Measurements from ENCODE around the gene CYP27A1.

The CYP27A1 gene

GRCh38 chr2:218773881-218774280, 8.1 kb upstream of the CYP27A1 start:
- no peak for DNase-seq (ENCODE audit: low read depth)

DNA sequence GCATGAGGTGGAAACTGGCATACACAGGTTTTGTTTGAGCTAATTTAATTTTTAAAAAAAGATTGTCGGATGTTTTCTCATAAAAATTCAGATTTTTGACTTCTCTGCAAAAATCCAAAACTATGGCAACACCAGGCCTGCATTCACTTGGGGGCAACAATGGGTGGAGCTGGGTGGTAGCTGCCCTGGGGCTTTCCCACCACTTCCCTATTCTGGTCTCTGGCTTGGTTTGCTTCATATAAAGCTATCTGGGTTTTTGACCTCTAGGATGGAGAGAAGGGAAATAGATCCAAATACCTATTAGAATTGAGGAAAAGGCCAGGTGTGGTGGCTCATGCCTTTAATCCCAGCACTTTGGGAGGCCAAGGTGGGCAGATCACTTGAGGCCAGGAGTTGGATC, 5.5 kb upstream of the CYP27A1 start:
- no peak for DNase-seq (ENCODE audit: low read depth)

- no peak for DNase-seq (ENCODE audit: low read depth)
Measured at GRCh38 chr2:218777276-218777990, 4.5 kb upstream of the CYP27A1 start.

DNA sequence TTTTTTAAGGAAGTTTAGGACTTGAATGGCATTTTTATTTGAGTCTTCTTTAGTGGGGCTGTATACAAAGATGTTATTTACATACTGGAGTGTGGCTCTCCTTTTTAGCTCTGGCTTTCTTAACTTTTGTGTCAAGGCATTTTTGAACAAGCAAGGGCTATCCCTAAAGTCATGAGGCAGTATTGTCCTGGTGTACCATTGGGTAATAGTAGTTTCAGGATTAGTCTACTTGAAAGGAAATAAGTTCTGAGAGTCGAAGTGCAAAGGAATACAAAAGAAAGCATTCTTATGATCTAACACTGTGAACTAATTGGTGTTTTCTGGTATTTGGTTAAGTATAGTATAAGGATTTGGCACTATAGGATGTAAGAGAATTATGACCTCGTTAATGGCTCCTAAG, 1.9 kb upstream of the CYP27A1 start:
- no peak for DNase-seq (ENCODE audit: low read depth)

GRCh38 chr2:218780851-218781690, 876 bp upstream of the CYP27A1 start:
- DNase-seq (ENCODE audit: low read depth): no peak

DNA sequence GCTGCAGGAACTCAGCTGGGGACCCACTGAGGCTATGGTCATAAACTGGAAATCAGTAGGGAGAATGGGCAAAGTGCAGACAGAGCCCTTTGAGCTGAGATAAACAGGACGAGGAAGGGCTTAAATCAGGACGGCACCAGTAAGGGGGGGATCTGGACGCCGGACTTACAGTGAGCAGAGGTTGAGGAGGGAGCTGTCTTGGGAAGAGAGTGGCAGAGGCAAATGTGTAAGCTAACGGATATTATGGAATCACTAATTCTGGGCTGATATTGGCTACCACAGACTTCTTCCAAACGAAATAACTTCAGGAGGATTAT, 539 bp downstream of the CYP27A1 start:
- no peak for DNase-seq (ENCODE audit: low read depth)

- no peak for DNase-seq (ENCODE audit: low read depth)
Measured at GRCh38 chr2:218783688-218784087, 1.7 kb downstream of the CYP27A1 start.

DNA sequence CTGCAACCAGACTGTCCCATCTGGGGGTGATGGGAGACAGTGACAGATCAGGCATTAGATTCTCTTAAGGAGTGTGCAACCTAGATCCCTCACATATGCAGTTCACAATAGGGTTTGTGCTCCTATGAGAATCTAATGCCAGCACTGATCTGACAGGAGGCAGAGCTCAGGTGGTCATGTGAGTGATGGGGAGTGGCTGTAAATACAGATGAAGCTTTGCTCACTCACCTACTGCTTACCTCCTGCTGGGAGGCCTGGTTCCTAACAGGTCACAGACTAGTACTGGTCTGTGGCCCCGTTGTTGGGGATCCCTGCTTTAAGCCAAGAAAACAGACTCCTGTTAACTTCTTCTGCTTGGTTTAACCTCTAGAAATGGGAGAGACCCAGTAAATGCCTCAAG, 3.2 kb downstream of the CYP27A1 start:
- no peak for DNase-seq (ENCODE audit: low read depth)

- no peak for DNase-seq (ENCODE audit: low read depth)
Measured at GRCh38 chr2:218786133-218786532, 4.2 kb downstream of the CYP27A1 start.

DNA sequence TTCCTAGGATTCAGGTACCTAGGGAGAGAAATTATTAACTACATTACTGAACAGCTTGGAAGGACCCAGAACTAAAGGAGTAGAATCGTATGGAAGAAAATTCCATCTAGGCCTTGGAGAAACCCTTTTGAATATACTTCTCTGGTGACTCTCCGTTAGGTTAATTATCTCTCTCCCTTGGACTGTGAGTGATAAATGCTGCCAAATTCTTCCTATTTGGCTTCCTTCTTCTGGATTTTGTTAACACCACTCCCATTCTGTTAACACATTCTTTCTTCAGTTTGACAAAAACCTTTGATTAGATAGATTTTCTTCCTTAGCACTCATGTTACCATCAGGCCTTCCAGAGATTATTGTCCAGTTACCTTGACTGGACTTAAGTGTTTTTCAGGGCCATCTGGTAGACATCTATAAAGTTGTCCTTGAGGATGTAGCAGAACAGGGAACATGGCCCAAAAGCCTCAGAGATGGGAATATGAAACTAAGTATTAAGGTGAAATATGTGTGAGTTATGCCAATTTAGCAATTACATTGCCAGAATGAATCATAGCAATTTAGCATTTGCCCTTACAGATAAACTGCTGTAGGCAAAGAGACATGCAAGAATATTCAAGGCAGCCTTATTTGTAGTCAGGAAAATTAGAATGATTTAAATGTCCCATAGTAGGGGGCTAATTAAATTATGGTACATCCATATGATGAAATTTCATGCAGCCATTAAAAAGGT, 6.7 kb downstream of the CYP27A1 start:
- no peak for DNase-seq (ENCODE audit: low read depth)

DNA sequence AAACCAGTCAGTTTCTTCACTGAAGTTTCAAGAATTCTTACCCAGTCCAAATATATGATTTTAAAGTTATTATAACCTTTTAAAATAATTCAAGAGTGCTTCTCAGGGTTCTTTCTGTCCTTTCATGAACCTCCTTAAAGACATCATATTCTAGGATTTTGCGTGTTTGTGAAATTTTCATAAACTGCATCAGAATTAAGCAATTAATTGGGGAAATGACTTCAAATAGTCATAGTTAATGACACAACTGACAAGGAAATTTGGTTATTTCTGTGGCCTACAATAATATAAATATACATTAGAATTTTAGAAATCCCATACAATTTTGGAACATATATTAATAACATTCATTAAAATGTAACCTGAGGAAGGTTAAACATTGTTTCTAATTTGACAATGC, 10.5 kb downstream of the CYP27A1 start:
- DNase-seq (ENCODE audit: low read depth): no peak

DNA sequence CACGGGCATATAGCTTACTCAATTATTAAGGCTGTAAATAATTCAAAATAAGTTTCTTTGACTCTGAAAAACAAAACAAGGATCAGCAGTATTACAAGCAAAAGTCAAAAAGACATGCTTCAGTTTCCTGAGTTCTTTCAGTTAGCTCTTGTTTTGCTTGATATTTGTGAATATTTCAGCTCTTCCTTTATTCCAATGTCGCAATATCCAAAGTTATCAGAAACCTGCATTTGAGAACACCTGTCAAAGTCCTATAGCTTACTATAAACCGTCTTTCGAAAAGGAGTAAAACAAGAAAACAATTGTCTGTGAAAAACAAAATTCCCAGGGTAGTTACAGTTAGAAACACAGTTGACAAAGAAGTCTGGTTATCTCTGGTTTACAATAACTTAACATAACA, 14.7 kb downstream of the CYP27A1 start:
- DNase-seq (ENCODE audit: low read depth): no peak

DNA sequence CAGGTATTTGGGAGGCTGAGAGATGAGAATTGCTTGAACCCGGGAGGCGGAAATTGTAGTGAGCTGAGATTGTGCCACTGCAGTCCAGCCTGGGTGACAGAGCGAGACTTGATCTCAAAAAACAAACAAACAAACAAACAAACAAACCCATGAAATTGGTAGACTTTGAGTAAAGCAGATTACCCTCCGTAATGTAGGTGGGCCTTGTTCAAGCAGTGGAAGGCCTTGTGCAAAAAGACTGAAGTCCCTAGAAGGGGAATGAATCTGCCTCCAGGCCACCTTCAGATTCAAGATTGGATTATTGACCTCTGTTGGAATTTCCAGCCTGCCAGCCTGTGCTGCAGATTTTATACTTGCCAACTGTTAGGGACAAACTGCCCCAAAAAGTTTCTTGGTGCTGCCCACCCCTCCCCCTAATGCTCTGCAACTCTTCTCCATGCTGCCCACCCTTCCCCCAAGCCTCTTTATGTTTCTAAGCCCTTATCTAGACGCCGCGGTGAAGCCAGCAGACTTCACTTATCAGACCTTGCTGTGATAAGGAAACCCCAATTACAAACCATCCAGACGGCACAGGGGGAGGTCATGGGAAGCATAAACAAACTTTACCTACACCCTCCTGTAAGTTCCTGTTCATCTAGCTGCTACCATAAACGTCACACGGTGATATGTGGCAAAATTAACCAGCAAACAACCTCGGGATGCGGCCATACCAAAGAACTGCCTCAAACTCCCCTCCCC, 17.0 kb downstream of the CYP27A1 start:
- DNase-seq (ENCODE audit: low read depth): no peak

DNA sequence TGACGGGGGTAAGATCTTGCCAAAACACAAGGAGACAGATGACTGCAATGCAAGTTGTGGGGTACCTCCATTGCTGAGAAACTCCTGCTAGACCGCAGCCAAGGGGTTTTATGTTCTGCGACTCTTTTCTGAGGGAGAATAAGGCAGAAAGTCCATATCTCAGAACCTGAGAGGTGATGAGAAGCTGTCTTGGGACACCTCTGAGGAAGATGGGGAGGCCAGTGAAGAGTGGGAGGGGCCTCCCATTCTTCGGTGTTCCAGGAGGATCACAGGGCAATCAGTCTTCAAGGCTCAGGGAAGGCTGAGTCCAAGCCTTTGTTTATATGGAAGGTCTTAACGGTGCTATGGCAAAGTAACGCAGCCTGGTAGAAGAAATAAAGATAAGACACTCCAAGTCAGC, 18.0 kb downstream of the CYP27A1 start:
- DNase-seq (ENCODE audit: low read depth): no peak

DNA sequence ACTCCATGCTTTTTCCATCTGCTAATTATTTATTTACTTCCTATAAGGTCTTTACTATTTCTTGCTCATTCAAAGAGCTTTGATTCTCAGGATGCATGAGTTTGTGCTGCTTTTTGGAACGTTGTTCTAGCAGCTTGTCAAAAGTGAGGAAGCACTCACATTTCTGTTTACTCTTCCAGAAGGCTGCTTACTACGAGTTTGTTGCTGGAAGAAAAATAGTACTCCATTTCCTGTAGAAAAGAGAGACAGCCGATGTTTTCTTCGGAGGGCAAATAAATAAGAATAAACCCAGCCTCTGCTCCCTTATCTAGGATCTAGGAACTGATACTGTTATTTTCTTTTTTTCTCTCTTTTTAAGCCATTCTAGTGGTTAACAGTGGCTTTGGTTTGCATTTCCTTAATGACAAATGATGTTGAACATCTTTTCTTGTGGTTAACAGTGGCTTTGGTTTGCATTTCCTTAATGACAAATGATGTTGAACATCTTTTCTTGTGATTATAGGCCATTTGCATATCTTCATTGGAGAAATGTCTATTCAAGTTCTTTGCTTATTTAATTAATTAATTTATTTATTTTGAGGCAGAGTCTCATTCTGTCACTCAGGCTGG, 20.5 kb downstream of the CYP27A1 start:
- no peak for DNase-seq (ENCODE audit: low read depth)

DNA sequence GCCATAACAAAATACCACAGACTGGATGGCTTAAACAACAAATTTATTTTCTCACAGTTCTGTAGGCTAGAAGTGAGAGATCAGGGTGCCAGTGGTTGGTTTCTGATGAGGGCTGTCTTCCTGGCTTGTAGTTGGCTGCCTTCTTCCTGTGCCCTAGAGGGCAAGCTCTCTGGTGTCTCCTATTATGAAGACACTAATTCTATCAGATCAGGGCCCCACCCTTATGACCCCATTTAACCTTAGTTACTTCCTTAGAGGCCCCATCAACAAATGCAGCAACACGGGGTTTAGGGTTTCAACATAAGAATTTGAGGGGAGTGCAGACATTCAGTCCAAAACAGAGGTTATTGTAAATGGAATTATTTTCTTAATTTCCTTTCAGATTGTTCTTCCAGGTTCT, 22.9 kb downstream of the CYP27A1 start:
- no peak for DNase-seq (ENCODE audit: low read depth)

GRCh38 chr2:218805627-218806026, 23.7 kb downstream of the CYP27A1 start:
- no peak for DNase-seq (ENCODE audit: low read depth)

GRCh38 chr2:218806346-218806978, 24.5 kb downstream of the CYP27A1 start:
- no peak for DNase-seq (ENCODE audit: low read depth)

GRCh38 chr2:218807626-218808025, 25.7 kb downstream of the CYP27A1 start:
- DNase-seq (ENCODE audit: low read depth): no peak

- no peak for DNase-seq (ENCODE audit: low read depth)
Measured at GRCh38 chr2:218809515-218809914, 27.6 kb downstream of the CYP27A1 start.

- no peak for DNase-seq (ENCODE audit: low read depth)
Measured at GRCh38 chr2:218810256-218810655, 28.3 kb downstream of the CYP27A1 start.
